GM10266 (cell line): ENCODE data around the gene FBXL13.

Source experiments
- DNase-seq: peaks from one replicate; pipeline ENCODE4 v3.0.0; 2012; ENCODE audit errors: extremely low spot score
- TF ChIP-seq, protein P1 (sequence below): IDR thresholded peaks from 2 replicates; pipeline ENCODE4 v1.5.1; 2012; ENCODE audit warnings: mild to moderate bottlenecking, low read depth; ENCODE audit not compliant: control insufficient read depth, insufficient read depth; ENCODE audit errors: missing control alignments

FBXL13 gene

DNA sequence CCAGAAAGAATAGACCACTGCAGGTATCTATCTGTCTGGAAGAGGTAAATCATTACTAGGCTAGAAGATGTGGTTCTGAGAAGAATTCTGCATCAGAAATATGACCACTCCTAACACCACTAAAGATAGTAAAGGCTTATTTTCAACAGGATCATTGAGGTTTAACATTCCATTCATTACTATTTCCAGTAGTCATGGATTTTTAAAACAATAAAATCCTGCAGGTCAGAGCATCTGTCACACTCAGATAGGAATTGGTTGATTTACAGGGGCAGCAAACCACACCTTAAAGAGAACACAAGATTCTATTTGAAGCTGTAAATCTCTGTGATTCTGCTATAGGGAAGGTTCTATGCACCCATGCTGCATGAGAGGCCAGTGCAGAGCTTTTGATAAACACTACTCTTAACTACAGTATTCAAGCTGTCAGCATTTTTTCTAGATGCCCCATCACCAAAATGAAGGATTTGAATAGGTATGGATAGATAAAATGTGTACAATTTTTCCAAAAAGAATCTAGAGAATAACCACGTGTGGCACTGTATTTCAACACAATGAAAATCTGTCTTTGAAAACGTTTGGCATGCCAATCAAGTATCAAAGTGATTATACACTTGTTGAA lies 147.2 kb downstream of the FBXL13 start:
- TF ChIP-seq, protein P1, sequence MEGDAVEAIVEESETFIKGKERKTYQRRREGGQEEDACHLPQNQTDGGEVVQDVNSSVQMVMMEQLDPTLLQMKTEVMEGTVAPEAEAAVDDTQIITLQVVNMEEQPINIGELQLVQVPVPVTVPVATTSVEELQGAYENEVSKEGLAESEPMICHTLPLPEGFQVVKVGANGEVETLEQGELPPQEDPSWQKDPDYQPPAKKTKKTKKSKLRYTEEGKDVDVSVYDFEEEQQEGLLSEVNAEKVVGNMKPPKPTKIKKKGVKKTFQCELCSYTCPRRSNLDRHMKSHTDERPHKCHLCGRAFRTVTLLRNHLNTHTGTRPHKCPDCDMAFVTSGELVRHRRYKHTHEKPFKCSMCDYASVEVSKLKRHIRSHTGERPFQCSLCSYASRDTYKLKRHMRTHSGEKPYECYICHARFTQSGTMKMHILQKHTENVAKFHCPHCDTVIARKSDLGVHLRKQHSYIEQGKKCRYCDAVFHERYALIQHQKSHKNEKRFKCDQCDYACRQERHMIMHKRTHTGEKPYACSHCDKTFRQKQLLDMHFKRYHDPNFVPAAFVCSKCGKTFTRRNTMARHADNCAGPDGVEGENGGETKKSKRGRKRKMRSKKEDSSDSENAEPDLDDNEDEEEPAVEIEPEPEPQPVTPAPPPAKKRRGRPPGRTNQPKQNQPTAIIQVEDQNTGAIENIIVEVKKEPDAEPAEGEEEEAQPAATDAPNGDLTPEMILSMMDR: no peak
- DNase-seq: no peak

DNA sequence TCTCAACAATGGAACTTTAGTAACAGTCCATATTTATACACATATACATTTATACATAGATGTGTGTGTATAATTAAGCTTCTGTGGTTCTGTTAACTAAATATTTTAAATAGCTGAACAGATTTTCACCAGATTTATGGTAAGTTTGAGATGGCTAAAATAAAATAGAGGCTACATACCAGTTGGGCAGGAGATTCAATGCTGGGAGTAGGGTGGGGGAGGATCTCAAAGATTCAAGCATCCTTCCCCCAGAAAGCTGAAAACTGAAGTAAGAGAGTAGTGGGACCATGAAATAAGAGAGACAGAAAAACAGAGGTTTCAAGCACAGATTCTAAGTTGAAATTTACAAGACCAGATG lies 147.8 kb downstream of the FBXL13 start:
- no peak for DNase-seq
- TF ChIP-seq, protein P1: no peak

DNA sequence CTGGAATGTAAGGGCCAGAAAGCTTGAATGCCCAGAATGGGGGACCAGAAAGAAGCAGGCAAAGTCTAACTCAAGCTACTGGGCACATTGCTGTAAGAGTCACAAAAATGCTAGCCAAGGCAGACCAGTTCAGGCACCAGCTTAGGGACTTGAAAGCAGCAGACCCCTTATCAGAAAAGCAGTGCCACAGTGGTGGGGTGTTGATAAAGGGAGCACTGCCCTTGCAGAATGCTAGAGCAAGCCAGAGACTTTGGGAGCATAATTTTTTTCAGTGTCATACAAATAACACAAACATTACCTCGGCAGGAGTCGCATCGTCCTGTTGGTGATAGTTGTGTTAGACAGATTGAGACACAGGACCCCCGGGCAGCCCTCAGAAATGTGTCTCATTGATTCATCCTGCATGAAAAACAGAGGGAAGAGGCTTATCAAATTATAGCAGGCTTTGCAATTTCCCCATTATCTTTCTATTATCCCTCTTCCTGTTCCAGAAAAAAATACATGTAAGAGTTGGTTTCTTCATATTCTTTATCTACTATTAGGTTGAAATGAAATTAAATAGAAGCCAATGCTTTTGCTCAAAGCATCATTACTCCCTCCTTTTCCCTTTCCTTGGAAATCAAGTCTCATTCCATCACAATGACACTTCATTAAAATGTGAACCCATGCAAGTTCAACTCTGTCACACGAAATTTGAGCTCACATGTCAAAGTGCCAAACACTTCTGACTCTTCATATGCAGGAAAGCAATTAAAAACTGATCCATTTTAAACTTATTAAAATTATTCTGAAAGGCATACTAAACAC lies 148.4 kb downstream of the FBXL13 start:
- DNase-seq: no peak
- TF ChIP-seq, protein P1: no peak

DNA sequence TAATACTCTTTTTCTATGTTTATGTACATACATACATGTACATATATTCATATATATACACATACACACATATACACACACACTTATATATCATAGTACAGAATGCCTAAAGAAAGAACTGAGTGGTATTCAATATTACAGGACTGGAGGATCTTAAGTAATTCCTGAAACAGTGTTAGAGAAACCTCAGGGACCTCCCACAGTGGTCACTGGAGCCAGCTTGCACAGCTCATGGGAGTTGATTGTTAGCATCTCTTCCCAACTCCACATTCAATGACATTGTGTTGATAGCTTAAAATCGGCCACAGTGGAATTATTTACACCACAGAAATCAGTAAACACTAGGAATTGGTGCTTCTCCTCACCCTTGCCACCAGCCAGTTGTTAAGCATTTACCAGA lies 155.8 kb downstream of the FBXL13 start:
- DNase-seq: no peak
- TF ChIP-seq, protein P1: no peak

DNA sequence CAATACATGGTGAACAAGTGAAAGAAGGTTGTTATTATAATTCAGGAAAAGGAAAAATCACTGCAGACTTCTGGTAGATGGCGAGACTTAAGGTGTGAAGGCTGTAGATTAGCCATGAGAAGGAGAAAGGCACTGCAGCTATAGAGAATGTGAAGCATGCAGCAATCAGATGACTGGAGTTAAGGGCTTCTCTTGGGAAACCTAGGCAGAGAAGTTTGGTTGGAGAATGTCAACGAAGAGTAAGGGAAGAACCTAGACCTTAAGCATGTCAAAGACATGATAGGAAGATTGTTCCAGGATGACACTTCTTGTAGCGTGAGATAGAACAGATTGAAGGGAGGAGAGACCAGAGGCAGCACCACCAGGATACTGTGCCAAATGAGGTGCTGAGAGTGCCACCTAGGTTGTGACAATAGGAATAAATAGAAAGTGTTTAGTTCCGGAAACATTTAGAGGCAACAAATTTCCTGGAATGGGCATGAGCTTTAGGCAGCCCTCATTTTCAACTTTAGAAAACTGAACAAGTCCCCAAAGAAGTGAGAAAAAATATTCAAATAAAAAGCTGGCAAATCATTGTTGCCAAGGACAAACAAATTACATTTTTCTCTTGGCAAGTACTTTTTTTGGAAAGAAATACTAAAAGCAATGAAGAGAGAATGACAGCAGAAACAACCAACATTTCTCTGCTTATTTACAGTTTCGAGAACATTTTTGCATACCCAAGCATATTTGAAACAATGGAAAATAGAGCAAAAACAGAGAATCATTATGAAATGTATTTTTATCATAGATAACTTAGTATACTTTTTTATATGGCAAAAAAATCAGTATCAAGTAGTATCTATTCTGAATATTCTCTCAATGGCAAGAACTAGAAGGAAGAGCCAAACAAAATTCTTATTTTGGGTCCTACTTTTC lies 156.9 kb downstream of the FBXL13 start:
- TF ChIP-seq, protein P1: no peak
- DNase-seq: no peak

DNA sequence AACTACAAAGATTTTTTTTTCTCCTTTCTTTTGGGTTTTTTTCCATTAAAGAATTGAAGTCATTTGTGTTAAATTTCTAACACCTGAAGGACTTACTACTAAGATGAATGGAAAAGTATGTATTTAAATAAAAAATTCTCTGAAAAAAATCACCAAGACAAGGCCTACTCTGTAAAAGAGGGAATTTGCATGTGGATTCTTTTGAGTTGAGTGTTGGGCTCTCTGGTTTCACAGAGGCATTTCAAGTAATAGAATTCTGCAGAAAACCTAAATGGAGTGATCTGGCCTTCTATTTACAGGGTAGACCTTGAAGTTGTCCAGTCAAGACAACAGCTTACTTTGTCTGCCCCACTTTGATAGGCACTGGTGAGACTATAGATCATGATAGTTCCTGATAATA lies 157.7 kb downstream of the FBXL13 start:
- DNase-seq: no peak
- TF ChIP-seq, protein P1: no peak
